Hematopoietic multipotent progenitor cell treated with erythropoietin and hydrocortisone succinate and interleukin-3 and kit ligand, for 15 days (in vitro differentiated cells): ENCODE data around the gene DDX24.
A peak's percentile ranks its signal among the peaks of the same experiment; 100 is the strongest.

Source experiments
- DNase-seq: peaks from one replicate; pipeline ENCODE4 v3.0.0-alpha.2; 2015; ENCODE audit warnings: low spot score

The DDX24 gene

DNA sequence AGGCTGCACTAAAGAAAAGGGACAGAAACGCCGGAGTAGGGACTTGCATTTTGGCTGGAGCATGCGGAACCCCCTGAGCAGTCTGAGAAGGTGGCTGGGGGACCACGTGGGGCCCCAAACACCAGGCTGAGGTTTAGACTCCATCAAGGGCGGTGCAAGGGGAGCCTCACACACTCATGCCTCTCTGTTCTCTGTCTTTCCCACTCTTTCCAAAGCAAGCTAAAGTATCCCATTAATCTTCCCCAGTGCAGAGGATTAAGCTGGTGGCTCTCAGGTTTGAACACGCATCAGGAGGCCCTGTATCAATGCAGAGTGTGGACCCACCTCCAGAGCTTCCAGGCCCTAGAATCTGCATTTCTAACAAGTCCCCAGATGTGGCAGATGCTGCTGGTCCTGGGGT is 70.4 kb downstream of the DDX24 start:
- no peak for DNase-seq

DNA sequence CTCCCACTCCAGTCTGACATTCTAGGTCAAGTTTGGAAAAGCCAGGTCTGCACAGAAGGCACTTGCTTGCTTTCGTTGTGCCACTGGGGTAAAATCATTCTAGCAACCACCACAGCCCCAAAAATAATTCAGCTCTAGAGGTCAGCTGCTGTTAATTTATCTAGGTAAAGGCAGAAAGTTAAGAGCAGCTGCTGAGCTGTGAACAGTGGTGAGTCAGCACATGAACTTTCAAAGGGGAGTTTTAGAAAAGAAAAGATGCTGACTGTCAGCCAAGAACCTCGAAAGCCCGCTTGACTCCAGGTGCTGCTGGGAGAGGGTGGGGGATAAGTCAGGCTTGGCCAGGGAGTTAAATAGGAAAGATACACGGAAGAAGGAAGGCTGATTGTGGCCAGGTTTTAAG is 71.2 kb downstream of the DDX24 start:
- DNase-seq: no peak

DNA sequence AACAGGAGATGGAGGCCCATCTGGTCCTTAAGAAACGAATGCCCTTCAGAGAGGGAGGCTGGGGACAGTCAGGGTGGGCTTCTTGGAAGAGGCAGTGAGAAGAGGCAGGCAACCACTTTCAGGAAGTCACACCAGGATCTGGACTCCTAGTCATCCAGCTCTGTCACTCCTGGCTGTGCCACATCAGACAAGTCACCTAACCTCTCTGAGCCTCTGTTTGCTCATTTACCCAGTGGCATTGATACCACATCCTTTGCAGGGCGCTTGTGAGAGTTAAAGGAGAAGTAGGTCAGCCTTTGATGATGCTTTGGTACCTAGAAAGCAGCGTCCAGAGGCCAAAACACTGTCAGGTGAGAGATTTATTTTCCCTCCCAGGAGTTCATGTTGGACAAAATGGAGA is 72.8 kb downstream of the DDX24 start:
- no peak for DNase-seq

DNA sequence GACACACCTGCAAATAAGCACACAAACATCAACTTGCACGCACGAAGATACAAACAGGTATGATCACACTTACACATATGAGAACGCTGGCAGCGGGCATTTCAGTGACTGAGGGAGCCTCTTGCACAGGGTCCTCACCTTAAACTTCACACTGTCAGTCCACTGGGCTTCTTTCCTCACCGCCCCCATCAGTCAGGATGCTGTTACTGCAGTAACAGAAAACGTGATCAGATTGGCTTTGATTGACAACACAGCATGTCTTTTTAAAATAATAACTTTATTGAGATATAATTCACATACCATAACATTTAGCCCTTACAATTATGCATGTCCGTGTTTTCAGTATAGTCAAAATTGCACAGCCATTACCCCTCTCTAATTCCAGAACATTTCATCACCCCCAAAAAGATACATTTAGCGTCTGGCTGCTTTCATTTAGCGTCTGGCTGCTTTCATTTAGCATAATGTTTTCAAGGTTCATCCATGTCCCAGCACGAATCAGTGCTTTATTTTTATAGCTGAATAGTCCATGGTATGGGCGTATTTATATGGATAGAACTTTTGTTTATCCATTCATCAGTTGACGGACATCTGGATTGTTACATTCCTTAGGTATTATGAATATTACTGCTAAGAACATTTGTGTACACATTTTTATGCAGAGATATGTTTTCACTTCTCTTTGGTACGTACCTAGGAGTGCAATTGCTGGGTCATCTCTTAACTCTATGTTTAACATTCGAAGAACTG is 75.5 kb downstream of the DDX24 start:
- no peak for DNase-seq

- DNase-seq: no peak
These were observed 77.0 kb downstream of the DDX24 start for GRCh38 chr14:94004015-94004414.

- no peak for DNase-seq
These were observed 77.6 kb downstream of the DDX24 start for GRCh38 chr14:94003397-94003796.

GRCh38 chr14:94001501-94002396 is 79.3 kb downstream of the DDX24 start:
- DNase-seq: peak; percentile 61

DNA sequence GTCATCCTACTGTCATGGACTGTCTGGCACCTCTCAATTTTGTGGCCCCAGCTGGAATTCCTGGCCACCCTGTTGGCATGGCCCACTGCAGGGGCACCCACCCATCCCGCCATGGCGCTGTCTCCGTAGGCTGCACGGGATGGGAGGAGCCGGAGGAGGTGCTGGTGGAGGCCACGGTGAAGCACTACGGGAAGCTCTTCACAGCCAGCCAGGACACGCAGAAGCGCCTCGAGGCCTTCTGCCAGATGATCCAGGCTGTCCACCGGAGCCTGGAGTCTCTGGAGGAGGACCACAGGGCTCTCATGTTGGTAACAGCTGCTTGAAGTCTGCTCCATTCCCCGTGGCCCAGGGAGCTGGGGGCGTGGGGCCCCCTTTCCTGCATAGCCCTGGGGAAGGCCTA is 80.0 kb downstream of the DDX24 start:
- DNase-seq: no peak

- DNase-seq: no peak
These were observed 80.7 kb downstream of the DDX24 start for GRCh38 chr14:94000267-94000666.

DNA sequence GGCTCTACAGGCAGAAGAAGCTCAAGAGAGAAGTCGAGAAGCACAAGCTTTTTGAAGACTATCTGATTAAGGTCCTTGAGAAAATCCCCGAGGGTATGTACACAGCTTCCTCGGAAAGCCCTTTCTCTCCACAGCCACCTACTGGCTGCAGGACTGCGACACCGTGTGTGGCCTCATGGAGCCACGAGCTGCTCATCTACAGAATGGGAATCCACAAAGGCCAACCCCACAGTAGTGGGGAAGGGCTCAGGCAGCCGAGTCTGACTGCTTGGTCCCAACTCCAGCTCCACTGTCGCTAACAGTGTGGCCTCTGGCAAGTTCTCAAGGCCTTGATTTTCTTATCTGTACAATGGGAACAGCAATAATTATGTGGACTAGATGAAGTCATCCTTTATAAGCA is 81.4 kb downstream of the DDX24 start:
- DNase-seq: no peak

DNA sequence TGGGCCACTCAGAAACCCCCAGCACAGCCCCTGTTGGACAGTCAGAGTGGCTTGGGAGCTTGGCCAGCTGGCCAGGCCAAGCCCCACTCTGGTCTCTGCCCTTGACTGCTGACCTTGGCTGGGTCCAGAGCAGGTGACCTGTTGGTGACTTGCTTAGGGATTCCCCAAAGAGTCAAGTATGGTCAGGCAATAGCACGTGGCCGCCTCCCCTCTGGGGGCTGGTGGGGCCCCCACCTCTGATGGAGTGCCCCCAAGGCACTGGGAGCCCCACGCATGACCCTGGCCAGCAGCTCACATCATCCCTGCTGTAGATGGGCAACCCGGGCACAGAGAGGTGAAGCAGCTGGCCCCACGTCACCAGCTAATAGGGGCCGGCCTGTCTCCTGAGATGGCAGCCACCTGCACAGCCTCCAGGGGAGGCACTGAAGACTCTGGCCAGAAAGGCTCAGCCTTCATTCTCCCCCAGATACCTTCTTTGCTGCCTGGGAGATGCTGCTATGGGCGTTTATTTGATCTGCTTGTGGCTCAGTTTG is 82.1 kb downstream of the DDX24 start:
- no peak for DNase-seq
